ENCODE results near the gene CLASP2.

GRCh38 chr3:33694944-33695343 is 23.1 kb downstream of the CLASP2 start:
- TF ChIP-seq GATA2 (IDR thresholded peaks at IDR 0.05; ENCODE audit: low read depth, low read length) (no peak), GATA3 (IDR thresholded peaks at IDR 0.05; ENCODE audit: low read depth, low read length) (no peak)
